Prostate gland (tissue), 2 donors: Measurements from ENCODE around the gene GABRD. TPM values are rescaled to one million over a fixed set of nuclear protein-coding genes. Genes with fewer than 3 reads are reported as not detected.

ENCODE experiments used
- DNase-seq: peaks from one replicate; pipeline ENCODE4 v3.0.0-alpha.2; 2019; ENCODE audit warnings: low spot score
- H3K27ac ChIP-seq, 2 donors: fragments of 200-600 bp; sonication (generic); 2 replicates each; pipeline ENCODE4 v1.5.1; 2017 to 2019
- H3K27me3 ChIP-seq: fragments of 200-600 bp; sonication (generic); replicated peaks from 2 replicates; pipeline ENCODE4 v1.5.1; 2019; ENCODE audit not compliant: insufficient read depth
- H3K36me3 ChIP-seq, 2 donors: fragments of 200-600 bp; sonication (generic); 1 replicate in 1 of 2; 2 replicates in 1 of 2; pipeline versions ENCODE4 v1.5.1 to v1.8.1; 2017 to 2019
- H3K4me1 ChIP-seq: fragments of 200-600 bp; sonication (generic); replicated peaks from 2 replicates; pipeline ENCODE4 v1.5.1; 2019
- H3K4me3 ChIP-seq, 2 donors: fragments of 200-600 bp; sonication (generic); 2 replicates each; pipeline ENCODE4 v1.5.1; 2017 to 2019
- H3K9me3 ChIP-seq: fragments of 200-600 bp; sonication (generic); 2 replicates; pipeline ENCODE4 v1.5.1; 2017
- POLR2A ChIP-seq: fragments of 450-650 bp; IDR thresholded peaks from one replicate; pipeline ENCODE4 v1.6.1; 2016; ENCODE audit warnings: antibody characterized with exemption, mild to moderate bottlenecking
- POLR2AphosphoS5 ChIP-seq: sonication (generic); formaldehyde crosslinking; IDR thresholded peaks from one replicate; pipeline ENCODE4 v1.6.1; 2017; ENCODE audit warnings: antibody characterized with exemption
- WGBS: methylation state at CpG from one replicate; pipeline ENCODE4 v1.1.5; 2018; 5-methylcytosine and 5-hydroxymethylcytosine counted together
- intact Hi-C: fragments of 100-400 bp; cut with DNase I; formaldehyde crosslinking; loops from one replicate; pipeline ENCODE4 v1.14.2; 2022
- total RNA-seq, 2 donors: library from RNA; depleted of rRNA; stranded (reverse); fragments of >200 nt; gene quantifications; one replicate each; pipeline ENCODE4 v1.1.0, GENCODE V29; 2016
- TF ChIP-seq, protein P1 (sequence below), 4 experiments: fragments of 200-600 bp in 2 of 4; fragments of 450-650 bp in 2 of 4; sonication (generic) in 2 of 4; IDR thresholded peaks; 1 replicate in 3 of 4; 2 replicates in 1 of 4; pipeline ENCODE4 v1.5.1; 2016 to 2019; ENCODE audit warnings: antibody characterized with exemption in 4 of 4, mild to moderate bottlenecking in 2 of 4, moderate library complexity in 2 of 4

The GABRD gene, protein sequence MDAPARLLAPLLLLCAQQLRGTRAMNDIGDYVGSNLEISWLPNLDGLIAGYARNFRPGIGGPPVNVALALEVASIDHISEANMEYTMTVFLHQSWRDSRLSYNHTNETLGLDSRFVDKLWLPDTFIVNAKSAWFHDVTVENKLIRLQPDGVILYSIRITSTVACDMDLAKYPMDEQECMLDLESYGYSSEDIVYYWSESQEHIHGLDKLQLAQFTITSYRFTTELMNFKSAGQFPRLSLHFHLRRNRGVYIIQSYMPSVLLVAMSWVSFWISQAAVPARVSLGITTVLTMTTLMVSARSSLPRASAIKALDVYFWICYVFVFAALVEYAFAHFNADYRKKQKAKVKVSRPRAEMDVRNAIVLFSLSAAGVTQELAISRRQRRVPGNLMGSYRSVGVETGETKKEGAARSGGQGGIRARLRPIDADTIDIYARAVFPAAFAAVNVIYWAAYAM
- 1 to 10 TPM in 1 of 2 donors, under 1 TPM in 1; 0.32 to 7.6 TPM for total RNA-seq

DNA sequence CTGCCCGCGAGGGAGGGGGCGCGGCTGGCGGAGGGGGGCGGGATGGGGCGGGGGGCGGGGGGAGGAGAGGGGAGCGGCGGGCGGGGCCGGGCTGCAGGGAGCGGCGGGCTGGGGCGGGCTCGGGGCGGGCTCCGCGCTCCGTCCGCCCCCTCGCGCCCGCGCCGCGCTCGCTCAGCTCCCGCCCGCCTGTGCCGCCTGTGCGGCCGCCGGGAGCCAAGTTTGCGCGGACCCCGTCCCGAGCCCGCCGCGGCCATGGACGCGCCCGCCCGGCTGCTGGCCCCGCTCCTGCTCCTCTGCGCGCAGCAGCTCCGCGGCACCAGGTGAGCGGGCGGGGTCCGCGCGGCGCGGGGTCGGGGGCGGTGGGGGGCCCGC lies at the start of gene GABRD:
Gene GABRD (plus strand): TSS at position 174 of the 372 bp plus-strand sequence. CDS start 79 bp downstream, at position 253.
- DNase-seq: no peak
- no peak for TF ChIP-seq POLR2A
- TF ChIP-seq, protein P1, sequence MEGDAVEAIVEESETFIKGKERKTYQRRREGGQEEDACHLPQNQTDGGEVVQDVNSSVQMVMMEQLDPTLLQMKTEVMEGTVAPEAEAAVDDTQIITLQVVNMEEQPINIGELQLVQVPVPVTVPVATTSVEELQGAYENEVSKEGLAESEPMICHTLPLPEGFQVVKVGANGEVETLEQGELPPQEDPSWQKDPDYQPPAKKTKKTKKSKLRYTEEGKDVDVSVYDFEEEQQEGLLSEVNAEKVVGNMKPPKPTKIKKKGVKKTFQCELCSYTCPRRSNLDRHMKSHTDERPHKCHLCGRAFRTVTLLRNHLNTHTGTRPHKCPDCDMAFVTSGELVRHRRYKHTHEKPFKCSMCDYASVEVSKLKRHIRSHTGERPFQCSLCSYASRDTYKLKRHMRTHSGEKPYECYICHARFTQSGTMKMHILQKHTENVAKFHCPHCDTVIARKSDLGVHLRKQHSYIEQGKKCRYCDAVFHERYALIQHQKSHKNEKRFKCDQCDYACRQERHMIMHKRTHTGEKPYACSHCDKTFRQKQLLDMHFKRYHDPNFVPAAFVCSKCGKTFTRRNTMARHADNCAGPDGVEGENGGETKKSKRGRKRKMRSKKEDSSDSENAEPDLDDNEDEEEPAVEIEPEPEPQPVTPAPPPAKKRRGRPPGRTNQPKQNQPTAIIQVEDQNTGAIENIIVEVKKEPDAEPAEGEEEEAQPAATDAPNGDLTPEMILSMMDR (IDR thresholded peaks at IDR 0.05): no peak
- no peak for TF ChIP-seq POLR2AphosphoS5
- Histone ChIP-seq H3K4me3 (peak within 1 kb of the TSS; percentile 14 to 36), H3K27me3 (peaks cover 25% of the 10 kb centered on the region), H3K36me3 (no peaks in the 10 kb centered on the region), H3K4me1 (no peaks in the 10 kb centered on the region), H3K9me3 (no peaks in the 10 kb centered on the region), H3K27ac (no peak within 1 kb of the TSS)
- WGBS: 1% methylated on average over 40 of the region's 60 CpGs
- intact Hi-C loops: no loop called here

DNA sequence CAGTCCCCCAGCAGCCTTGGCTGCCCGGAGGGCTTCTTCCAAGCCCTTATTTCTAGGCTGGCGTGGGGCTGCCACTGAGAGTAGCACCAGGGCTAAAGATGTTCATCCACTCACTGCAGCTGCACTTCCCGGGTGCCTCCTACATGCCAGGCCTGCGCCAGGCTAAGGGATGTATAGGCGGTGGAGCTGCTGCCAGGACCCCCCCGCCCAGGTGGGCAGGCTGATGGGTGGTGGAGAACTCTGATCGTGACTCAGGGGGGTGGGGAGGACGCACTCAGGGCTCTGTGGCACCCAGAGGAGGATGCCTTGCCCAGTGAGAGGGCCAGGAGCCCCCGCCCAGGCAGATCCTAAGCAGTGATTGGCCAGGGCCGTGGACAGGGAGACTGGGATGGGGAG lies 49.6 kb upstream of the GABRD start:
- Histone ChIP-seq H3K4me3 (no peak overlapping the region), H3K9me3 (no peaks in the 10 kb centered on the region), H3K36me3 (no peaks in the 10 kb centered on the region), H3K27ac (no peak overlapping the region), H3K27me3 (no peaks in the 10 kb centered on the region), H3K4me1 (no peaks in the 10 kb centered on the region)
- TF ChIP-seq POLR2AphosphoS5 (no peak), POLR2A (no peak)
- TF ChIP-seq, protein P1 (IDR thresholded peaks at IDR 0.05): no peak
- intact Hi-C loops: loop anchor here (10.0 kb wide), 1 partner anchor 75 kb away; no protein-coding TSS in a partner anchor
- WGBS: 49% methylated on average over 10 of the region's 10 CpGs
- no peak for DNase-seq

DNA sequence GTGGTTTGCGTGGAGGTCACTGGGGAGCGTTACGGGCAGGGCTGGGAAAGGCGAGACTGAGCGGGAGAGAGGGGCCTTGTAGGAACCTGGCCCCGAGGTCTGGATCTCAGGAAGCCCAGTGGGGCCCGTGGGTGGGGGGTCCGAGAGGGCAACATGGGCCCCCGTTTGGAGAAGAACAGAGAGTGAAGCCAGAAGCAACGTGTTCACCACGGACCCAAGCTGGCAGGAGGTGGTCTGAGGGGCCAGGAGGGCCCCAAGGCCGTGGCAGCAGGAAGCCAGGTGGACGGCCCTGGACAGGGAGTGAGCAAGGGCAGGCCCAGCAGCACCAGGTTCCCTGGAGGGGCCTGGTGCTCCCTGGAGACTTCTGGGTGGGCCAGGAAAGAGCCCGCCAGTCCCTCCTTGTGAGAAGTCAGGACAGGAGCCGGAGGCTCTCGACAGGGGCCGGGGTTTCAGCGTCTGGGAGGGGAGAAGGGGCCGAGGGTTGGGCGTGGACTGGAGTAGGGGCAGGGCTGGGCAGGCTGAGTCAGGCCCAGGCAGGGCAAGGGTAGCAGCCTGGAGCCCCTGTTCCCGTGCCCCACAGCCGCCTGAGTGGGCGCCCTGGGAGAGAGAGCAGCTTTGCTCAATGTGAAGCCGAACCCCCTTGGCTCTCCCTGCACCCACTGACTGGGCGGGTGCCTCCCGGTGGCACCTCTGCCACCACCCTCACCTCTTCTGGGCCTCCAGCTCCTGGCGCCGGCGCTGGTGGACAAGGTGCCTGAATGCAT lies 49.0 kb upstream of the GABRD start:
- H3K27me3 ChIP-seq: no peaks in the 10 kb centered on the region
- 52% methylated on average over 29 of the region's 29 CpGs for WGBS

DNA sequence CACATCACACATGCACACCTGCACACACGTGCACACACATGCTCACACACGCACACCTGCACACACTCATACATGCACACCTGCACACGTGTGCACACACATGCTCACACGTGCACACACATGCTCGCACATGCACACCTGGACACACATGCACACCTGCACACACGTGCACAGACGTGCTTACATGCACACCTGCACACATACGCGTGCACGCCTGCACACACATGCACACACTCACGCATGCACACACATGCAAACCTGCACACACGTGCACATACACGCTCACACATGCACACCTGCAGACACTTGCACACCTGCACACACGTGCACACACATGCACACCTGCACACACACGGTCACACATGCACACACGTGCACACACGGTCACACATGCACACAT lies 48.1 kb upstream of the GABRD start:
- Histone ChIP-seq H3K4me3 (no peak overlapping the region), H3K27ac (no peak overlapping the region), H3K27me3 (no peaks in the 10 kb centered on the region), H3K9me3 (no peaks in the 10 kb centered on the region), H3K36me3 (no peaks in the 10 kb centered on the region), H3K4me1 (no peaks in the 10 kb centered on the region)
- WGBS: 93% methylated on average over 17 of the region's 17 CpGs
- DNase-seq: no peak
- no peak for TF ChIP-seq POLR2A
- TF ChIP-seq, protein P1 (IDR thresholded peaks at IDR 0.05): no peak
- no peak for TF ChIP-seq POLR2AphosphoS5
- intact Hi-C loops: no loop called here

More for the DNA sequence above, 49.0 kb upstream of the GABRD start:
- H3K9me3 ChIP-seq: no peaks in the 10 kb centered on the region
- intact Hi-C loops: loop anchor here (10.0 kb wide), 1 partner anchor 75 kb away; no protein-coding TSS in a partner anchor
- H3K4me3 ChIP-seq: no peak overlapping the region
- H3K27ac ChIP-seq: no peak overlapping the region
- no peak for DNase-seq
- TF ChIP-seq POLR2AphosphoS5 (no peak), POLR2A (no peak)
- TF ChIP-seq, protein P1 (IDR thresholded peaks at IDR 0.05): no peak
- no peaks in the 10 kb centered on the region for H3K36me3 ChIP-seq
- H3K4me1 ChIP-seq: no peaks in the 10 kb centered on the region
